ENCODE measurements around the gene SCD.

- no peak for TF ChIP-seq CTCF (IDR thresholded peaks at IDR 0.05)
- TF ChIP-seq POLR2A (IDR thresholded peaks at IDR 0.05): no peak
Observed at GRCh38 chr10:100330079-100330478, 17.0 kb upstream of the SCD start, which contains the start of gene PKD2L1.
